Mesenchymal stem cell (in vitro differentiated cells and primary cell): ENCODE data around the gene B3GNT2.

Experiments
- DNase-seq: peaks from one replicate; pipeline ENCODE4 v3.0.0-alpha.2; 2013
- H2AFZ ChIP-seq: one replicate; pipeline ENCODE4 v1.6.1; 2013; ENCODE audit warnings: low read depth, mild to moderate bottlenecking, control low read depth, inconsistent platforms, low read length, moderate library complexity
- H2AK5ac ChIP-seq: 2 replicates; pipeline ENCODE4 v1.6.1; 2013; ENCODE audit warnings: low read length, moderate library complexity, mild to moderate bottlenecking, inconsistent platforms; ENCODE audit not compliant: severe bottlenecking
- H2BK120ac ChIP-seq: one replicate; pipeline ENCODE4 v1.6.1; 2013; ENCODE audit warnings: low read depth, mild to moderate bottlenecking, inconsistent platforms, low read length, moderate library complexity
- H2BK12ac ChIP-seq, 2 experiments: one replicate each; pipeline ENCODE4 v1.6.1; 2013; ENCODE audit warnings: inconsistent platforms in 2 of 2, low read length in 2 of 2, mild to moderate bottlenecking in 2 of 2, moderate library complexity in 2 of 2, control low read depth in 1 of 2
- H2BK15ac ChIP-seq: one replicate; pipeline ENCODE4 v1.6.1; 2013; ENCODE audit warnings: mild to moderate bottlenecking, low read depth, inconsistent platforms; ENCODE audit not compliant: poor library complexity, severe bottlenecking
- H2BK5ac ChIP-seq: 2 replicates; pipeline ENCODE4 v1.6.1; 2013; ENCODE audit warnings: low read depth, mild to moderate bottlenecking, low read length, control low read depth, inconsistent platforms; ENCODE audit not compliant: poor library complexity, severe bottlenecking
- H3K14ac ChIP-seq, 2 experiments: one replicate each; pipeline ENCODE4 v1.6.1; 2013; ENCODE audit warnings: inconsistent platforms in 2 of 2, low read length in 2 of 2, control low read depth in 1 of 2, mild to moderate bottlenecking in 1 of 2, moderate library complexity in 1 of 2
- H3K18ac ChIP-seq, 2 experiments: one replicate each; pipeline ENCODE4 v1.6.1; 2013; ENCODE audit warnings: inconsistent platforms in 2 of 2, low read length in 2 of 2, control low read depth in 1 of 2, low read depth in 1 of 2, mild to moderate bottlenecking in 1 of 2
- H3K23ac ChIP-seq, 2 experiments: one replicate each; pipeline ENCODE4 v1.6.1; 2013; ENCODE audit warnings: inconsistent platforms in 2 of 2, low read length in 2 of 2, mild to moderate bottlenecking in 2 of 2, moderate library complexity in 2 of 2, control low read depth in 1 of 2
- H3K27ac ChIP-seq: 2 replicates; pipeline ENCODE4 v1.5.1; 2013; ENCODE audit warnings: mild to moderate bottlenecking, moderate library complexity, low read length, control low read depth, inconsistent platforms; ENCODE audit not compliant: poor library complexity, severe bottlenecking
- H3K27me3 ChIP-seq, 2 experiments: 2 replicates each; pipeline versions ENCODE4 v1.6.1 to v1.7.0; 2013; ENCODE audit warnings: low read length in 2 of 2, mild to moderate bottlenecking in 2 of 2, moderate library complexity in 2 of 2, control low read depth in 1 of 2, inconsistent platforms in 1 of 2; ENCODE audit not compliant: control insufficient read depth in 1 of 2, insufficient read depth in 1 of 2
- H3K36me3 ChIP-seq, 2 experiments: 2 replicates each; pipeline versions ENCODE4 v1.6.1 to v1.7.0; 2013; ENCODE audit warnings: low read length in 2 of 2, control low read depth in 1 of 2, inconsistent platforms in 1 of 2, low read depth in 1 of 2, mild to moderate bottlenecking in 1 of 2; ENCODE audit not compliant: insufficient read depth in 2 of 2, control insufficient read depth in 1 of 2
- H3K4ac ChIP-seq, 2 experiments: one replicate each; pipeline ENCODE4 v1.6.1; 2013; ENCODE audit warnings: inconsistent platforms in 2 of 2, low read length in 2 of 2, mild to moderate bottlenecking in 2 of 2, moderate library complexity in 2 of 2, control low read depth in 1 of 2, low read depth in 1 of 2
- H3K4me1 ChIP-seq: 2 replicates; pipeline ENCODE4 v1.6.1; 2013; ENCODE audit warnings: low read depth, low read length, control low read depth; ENCODE audit not compliant: control insufficient read depth, insufficient read depth
- H3K4me2 ChIP-seq: 2 replicates; pipeline ENCODE4 v1.6.1; 2013; ENCODE audit warnings: low read length, mild to moderate bottlenecking, inconsistent platforms; ENCODE audit not compliant: poor library complexity, severe bottlenecking
- H3K4me3 ChIP-seq, 2 experiments: 2 replicates each; pipeline versions ENCODE4 v1.5.1 to v1.7.0; 2013; ENCODE audit warnings: low read length in 2 of 2, mild to moderate bottlenecking in 2 of 2, control low read depth in 1 of 2, low read depth in 1 of 2; ENCODE audit not compliant: insufficient read depth in 1 of 2
- H3K79me1 ChIP-seq: replicated peaks from 2 replicates; pipeline ENCODE4 v1.6.1; 2013; ENCODE audit warnings: mild to moderate bottlenecking, control low read depth, low read length, inconsistent platforms; ENCODE audit not compliant: poor library complexity, severe bottlenecking
- H3K9ac ChIP-seq: 2 replicates; pipeline ENCODE4 v1.7.0; 2013; ENCODE audit warnings: mild to moderate bottlenecking, low read length, moderate library complexity
- H3K9me3 ChIP-seq: 2 replicates; pipeline ENCODE4 v1.7.0; 2013; ENCODE audit warnings: mild to moderate bottlenecking, low read length; ENCODE audit not compliant: control insufficient read depth
- H4K8ac ChIP-seq: one replicate; pipeline ENCODE4 v1.6.1; 2013; ENCODE audit warnings: inconsistent platforms, mild to moderate bottlenecking, low read length, moderate library complexity
- H4K91ac ChIP-seq: one replicate; pipeline ENCODE4 v1.6.1; 2013; ENCODE audit warnings: mild to moderate bottlenecking, low read length, inconsistent platforms
- WGBS: methylation state at CpG from one replicate; pipeline ENCODE4 v1.1.7; 2013; ENCODE audit warnings: mixed read lengths; 5-methylcytosine and 5-hydroxymethylcytosine counted together

B3GNT2 gene

GRCh38 chr2:62186156-62186905 is 9.6 kb upstream of the B3GNT2 start:
- Histone ChIP-seq H3K27me3 (peaks cover 0 to 5% of the 10 kb centered on the region in 2 experiments), H3K4me1 (peaks cover 4% of the 10 kb centered on the region), H3K9me3 (no peaks in the 10 kb centered on the region), H4K91ac (no peak overlapping the region), H2BK15ac (no peak overlapping the region), H4K8ac (no peak overlapping the region), H3K4me3 (no peak overlapping the region), H3K23ac (no peak overlapping the region), H3K14ac (no peak overlapping the region), H3K4me2 (no peak overlapping the region), H2BK12ac (no peak overlapping the region), H3K4ac (no peak overlapping the region), H3K27ac (no peak overlapping the region), H2BK5ac (no peak overlapping the region), H2BK120ac (no peak overlapping the region), H3K79me1 (no peaks in the 10 kb centered on the region), H3K36me3 (no peaks in the 10 kb centered on the region), H3K18ac (no peak overlapping the region), H2AK5ac (no peak overlapping the region), H2AFZ (no peak overlapping the region), H3K9ac (no peak overlapping the region)
- 86% methylated on average over 4 of the region's 4 CpGs for WGBS
- DNase-seq, result no peak

GRCh38 chr2:62187246-62187645 is 8.7 kb upstream of the B3GNT2 start:
- 97% methylated on average over 9 of the region's 9 CpGs for WGBS
- H3K4me2 ChIP-seq, result no peak overlapping the region
- no peak for DNase-seq

GRCh38 chr2:62188416-62188815 is 7.5 kb upstream of the B3GNT2 start:
- WGBS, result 85% methylated on average over 2 of the region's 3 CpGs

More at GRCh38 chr2:62187246-62187645, 8.7 kb upstream of the B3GNT2 start:
- Histone ChIP-seq H4K8ac (no peak overlapping the region), H2BK5ac (no peak overlapping the region), H3K27ac (no peak overlapping the region), H3K27me3 (peaks cover 0 to 5% of the 10 kb centered on the region in 2 experiments), H2BK15ac (no peak overlapping the region), H2BK12ac (no peak overlapping the region), H3K4ac (no peak overlapping the region), H3K23ac (no peak overlapping the region), H2AK5ac (no peak overlapping the region), H3K9ac (no peak overlapping the region), H3K4me1 (peaks cover 4% of the 10 kb centered on the region), H3K4me3 (no peak overlapping the region), H2BK120ac (no peak overlapping the region), H3K79me1 (no peaks in the 10 kb centered on the region), H3K18ac (no peak overlapping the region), H3K9me3 (no peaks in the 10 kb centered on the region), H4K91ac (no peak overlapping the region), H2AFZ (no peak overlapping the region), H3K36me3 (no peaks in the 10 kb centered on the region), H3K14ac (no peak overlapping the region)

GRCh38 chr2:62189196-62189595 is 6.7 kb upstream of the B3GNT2 start:
- WGBS, result 92% methylated on average over 4 of the region's 5 CpGs
- no peak overlapping the region for H3K4ac ChIP-seq

More at GRCh38 chr2:62188416-62188815, 7.5 kb upstream of the B3GNT2 start:
- no peaks in the 10 kb centered on the region for H3K36me3 ChIP-seq
- H3K4me1 ChIP-seq, result peaks cover 4% of the 10 kb centered on the region
- H2BK120ac ChIP-seq, result no peak overlapping the region
- H2AK5ac ChIP-seq, result no peak overlapping the region
- H2BK15ac ChIP-seq, result no peak overlapping the region
- H3K23ac ChIP-seq, result no peak overlapping the region
- H4K91ac ChIP-seq, result no peak overlapping the region
- no peaks in the 10 kb centered on the region for H3K79me1 ChIP-seq
- H3K9me3 ChIP-seq, result no peaks in the 10 kb centered on the region
- H3K4me3 ChIP-seq, result no peak overlapping the region
- no peak overlapping the region for H3K4ac ChIP-seq
- no peak overlapping the region for H3K9ac ChIP-seq
- H3K27ac ChIP-seq, result no peak overlapping the region
- H3K4me2 ChIP-seq, result no peak overlapping the region
- H3K14ac ChIP-seq, result no peak overlapping the region
- H4K8ac ChIP-seq, result no peak overlapping the region
- H3K18ac ChIP-seq, result no peak overlapping the region
- no peak for DNase-seq
- H3K27me3 ChIP-seq, result peaks cover 0 to 5% of the 10 kb centered on the region in 2 experiments
- no peak overlapping the region for H2BK5ac ChIP-seq
- no peak overlapping the region for H2BK12ac ChIP-seq
- H2AFZ ChIP-seq, result no peak overlapping the region

More at GRCh38 chr2:62189196-62189595, 6.7 kb upstream of the B3GNT2 start:
- Histone ChIP-seq H2BK15ac (no peak overlapping the region), H4K8ac (no peak overlapping the region), H2BK12ac (no peak overlapping the region), H3K36me3 (no peaks in the 10 kb centered on the region), H3K4me2 (no peak overlapping the region), H4K91ac (no peak overlapping the region), H3K27ac (no peak overlapping the region), H3K18ac (no peak overlapping the region), H3K27me3 (peaks cover 0 to 5% of the 10 kb centered on the region in 2 experiments), H2BK5ac (no peak overlapping the region), H2BK120ac (no peak overlapping the region), H3K23ac (no peak overlapping the region), H3K14ac (no peak overlapping the region), H3K9me3 (no peaks in the 10 kb centered on the region), H2AFZ (no peak overlapping the region), H3K9ac (no peak overlapping the region), H3K4me1 (peaks cover 4% of the 10 kb centered on the region), H3K79me1 (no peaks in the 10 kb centered on the region), H2AK5ac (no peak overlapping the region), H3K4me3 (no peak overlapping the region)
- DNase-seq, result no peak
